Adrenal gland (tissue), 5 donors: ENCODE data around the gene ATOH8.

ENCODE experiments used
- POLR2A ChIP-seq, 2 donors: fragments of 450-650 bp; IDR thresholded peaks; one replicate each; pipeline ENCODE4 v1.6.1; 2017; ENCODE audit warnings: antibody characterized with exemption in 2 of 2, mild to moderate bottlenecking in 2 of 2, moderate library complexity in 1 of 2
- TF ChIP-seq, protein P1 (sequence below), 6 experiments: fragments of 450-650 bp in 4 of 6; fragments of 200-600 bp in 2 of 6; sonication (generic) in 1 of 6; IDR thresholded peaks; 1 replicate in 5 of 6; 2 replicates in 1 of 6; pipeline versions ENCODE4 v1.5.1 to v1.8.0; 2016 to 2021; ENCODE audit warnings: antibody characterized with exemption in 6 of 6, mild to moderate bottlenecking in 2 of 6, moderate library complexity in 1 of 6
- donor health status: DM: no; HTN: no; CAD: no.

DNA sequence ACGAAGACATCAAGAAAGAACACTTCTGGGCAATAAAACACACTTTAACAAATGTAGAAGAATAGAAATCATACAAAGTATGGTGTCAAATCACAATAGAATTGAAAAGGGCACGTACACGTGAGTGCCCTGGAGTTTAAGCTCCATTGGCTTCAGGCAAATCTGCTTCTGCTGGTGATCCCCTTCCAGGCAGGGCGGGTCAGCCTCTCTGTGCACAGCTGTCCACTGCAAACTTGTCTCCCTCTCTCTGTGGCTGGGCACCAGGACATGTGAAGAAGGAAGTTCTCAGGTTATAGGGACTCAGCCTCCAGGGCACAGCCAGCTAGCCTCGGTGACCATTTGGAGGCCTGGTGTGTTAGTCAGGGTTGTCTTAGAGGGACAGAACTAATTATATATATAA lies 69.0 kb downstream of the ATOH8 start:
- TF ChIP-seq, protein P1, sequence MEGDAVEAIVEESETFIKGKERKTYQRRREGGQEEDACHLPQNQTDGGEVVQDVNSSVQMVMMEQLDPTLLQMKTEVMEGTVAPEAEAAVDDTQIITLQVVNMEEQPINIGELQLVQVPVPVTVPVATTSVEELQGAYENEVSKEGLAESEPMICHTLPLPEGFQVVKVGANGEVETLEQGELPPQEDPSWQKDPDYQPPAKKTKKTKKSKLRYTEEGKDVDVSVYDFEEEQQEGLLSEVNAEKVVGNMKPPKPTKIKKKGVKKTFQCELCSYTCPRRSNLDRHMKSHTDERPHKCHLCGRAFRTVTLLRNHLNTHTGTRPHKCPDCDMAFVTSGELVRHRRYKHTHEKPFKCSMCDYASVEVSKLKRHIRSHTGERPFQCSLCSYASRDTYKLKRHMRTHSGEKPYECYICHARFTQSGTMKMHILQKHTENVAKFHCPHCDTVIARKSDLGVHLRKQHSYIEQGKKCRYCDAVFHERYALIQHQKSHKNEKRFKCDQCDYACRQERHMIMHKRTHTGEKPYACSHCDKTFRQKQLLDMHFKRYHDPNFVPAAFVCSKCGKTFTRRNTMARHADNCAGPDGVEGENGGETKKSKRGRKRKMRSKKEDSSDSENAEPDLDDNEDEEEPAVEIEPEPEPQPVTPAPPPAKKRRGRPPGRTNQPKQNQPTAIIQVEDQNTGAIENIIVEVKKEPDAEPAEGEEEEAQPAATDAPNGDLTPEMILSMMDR (IDR thresholded peaks at IDR 0.05), result no peak
- no peak for TF ChIP-seq POLR2A (IDR thresholded peaks at IDR 0.05)
